Vagina (tissue), 2 donors: ENCODE data around the gene OR51I2. TPM values are rescaled to one million over a fixed set of nuclear protein-coding genes. Genes with fewer than 3 reads are reported as not detected.

ENCODE experiments used
- DNase-seq, 2 donors: peaks; one replicate each; pipeline ENCODE4 v3.0.0-alpha.2; 2017; ENCODE audit errors: extremely low spot score in 2 of 2
- H3K27ac ChIP-seq: fragments of 200-600 bp; sonication (generic); one replicate; pipeline ENCODE4 v1.5.1; 2019
- H3K27me3 ChIP-seq: fragments of 200-600 bp; sonication (generic); one replicate; pipeline ENCODE4 v1.5.1; 2019
- H3K36me3 ChIP-seq, 2 donors: fragments of 200-600 bp; sonication (generic); one replicate each; pipeline ENCODE4 v1.5.1; 2017 to 2019
- H3K4me1 ChIP-seq: fragments of 200-600 bp; sonication (generic); one replicate; pipeline ENCODE4 v1.5.1; 2019
- H3K4me3 ChIP-seq, 2 donors: fragments of 200-600 bp; sonication (generic); 1 replicate in 1 of 2; 2 replicates in 1 of 2; pipeline ENCODE4 v1.5.1; 2016 to 2019
- H3K9me3 ChIP-seq: fragments of 200-600 bp; sonication (generic); one replicate; pipeline ENCODE4 v1.5.1; 2019
- POLR2A ChIP-seq, 2 donors: fragments of 450-650 bp; IDR thresholded peaks; one replicate each; pipeline ENCODE4 v1.6.1; 2017; ENCODE audit warnings: antibody characterized with exemption in 2 of 2, mild to moderate bottlenecking in 2 of 2, moderate library complexity in 2 of 2
- POLR2AphosphoS5 ChIP-seq, 2 donors: sonication (generic); formaldehyde crosslinking; IDR thresholded peaks; one replicate each; pipeline ENCODE4 v1.9.0; 2017; ENCODE audit warnings: antibody characterized with exemption in 2 of 2, mild to moderate bottlenecking in 2 of 2, low read depth in 1 of 2; ENCODE audit not compliant: insufficient read depth in 1 of 2
- intact Hi-C: fragments of 100-400 bp; cut with DNase I; formaldehyde crosslinking; loops from one replicate; pipeline ENCODE4 v1.15.1; 2023
- total RNA-seq: library from RNA; depleted of rRNA; stranded (reverse); fragments of >200 nt; gene quantifications from one replicate; pipeline ENCODE4 v1.2.3, GENCODE V29; 2016
- TF ChIP-seq, protein P1 (sequence below), 3 experiments: fragments of 450-650 bp in 2 of 3; fragments of 200-600 bp in 1 of 3; sonication (generic) in 1 of 3; IDR thresholded peaks; one replicate each; pipeline ENCODE4 v1.5.1; 2017 to 2019; ENCODE audit warnings: antibody characterized with exemption in 3 of 3, mild to moderate bottlenecking in 2 of 3, moderate library complexity in 2 of 3

OR51I2 gene
- total RNA-seq, 1 donor from 2014 or later, result not detected

DNA sequence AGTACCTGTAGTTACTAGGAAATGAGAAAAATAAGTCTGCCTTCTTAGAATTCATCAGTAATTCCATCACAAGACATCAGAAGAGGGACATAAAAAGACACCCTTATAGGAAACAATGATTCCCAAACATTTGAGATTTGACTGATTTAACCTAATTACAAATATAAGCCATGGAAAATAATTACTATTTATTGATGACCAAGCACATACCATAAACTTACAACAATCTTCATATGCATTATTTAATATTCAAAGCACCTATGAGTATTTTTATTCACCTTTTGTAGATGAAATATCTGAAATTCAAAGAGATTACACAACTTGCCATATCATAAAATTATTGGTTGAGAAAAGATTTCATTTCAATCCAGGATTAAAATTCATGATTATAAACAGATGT is 24.8 kb downstream of the OR51I2 start:
- no peaks in the 10 kb centered on the region for H3K4me1 ChIP-seq
- no peak overlapping the region for H3K27ac ChIP-seq
- no peaks in the 10 kb centered on the region for H3K36me3 ChIP-seq
- H3K4me3 ChIP-seq, result no peak overlapping the region
- H3K27me3 ChIP-seq, result no peaks in the 10 kb centered on the region
- TF ChIP-seq, protein P1, sequence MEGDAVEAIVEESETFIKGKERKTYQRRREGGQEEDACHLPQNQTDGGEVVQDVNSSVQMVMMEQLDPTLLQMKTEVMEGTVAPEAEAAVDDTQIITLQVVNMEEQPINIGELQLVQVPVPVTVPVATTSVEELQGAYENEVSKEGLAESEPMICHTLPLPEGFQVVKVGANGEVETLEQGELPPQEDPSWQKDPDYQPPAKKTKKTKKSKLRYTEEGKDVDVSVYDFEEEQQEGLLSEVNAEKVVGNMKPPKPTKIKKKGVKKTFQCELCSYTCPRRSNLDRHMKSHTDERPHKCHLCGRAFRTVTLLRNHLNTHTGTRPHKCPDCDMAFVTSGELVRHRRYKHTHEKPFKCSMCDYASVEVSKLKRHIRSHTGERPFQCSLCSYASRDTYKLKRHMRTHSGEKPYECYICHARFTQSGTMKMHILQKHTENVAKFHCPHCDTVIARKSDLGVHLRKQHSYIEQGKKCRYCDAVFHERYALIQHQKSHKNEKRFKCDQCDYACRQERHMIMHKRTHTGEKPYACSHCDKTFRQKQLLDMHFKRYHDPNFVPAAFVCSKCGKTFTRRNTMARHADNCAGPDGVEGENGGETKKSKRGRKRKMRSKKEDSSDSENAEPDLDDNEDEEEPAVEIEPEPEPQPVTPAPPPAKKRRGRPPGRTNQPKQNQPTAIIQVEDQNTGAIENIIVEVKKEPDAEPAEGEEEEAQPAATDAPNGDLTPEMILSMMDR (IDR thresholded peaks at IDR 0.05), result no peak
- no peak for TF ChIP-seq POLR2AphosphoS5 (IDR thresholded peaks at IDR 0.05; ENCODE audit: insufficient read depth in 1 of 2, low read depth in 1 of 2)
- TF ChIP-seq POLR2A (IDR thresholded peaks at IDR 0.05), result no peak
- intact Hi-C loops, result loop anchor here (10.0 kb wide), 1 partner anchor 331 kb away; the partner anchor contains the start of gene OR52N2
- H3K9me3 ChIP-seq, result no peaks in the 10 kb centered on the region
- no peak for DNase-seq

DNA sequence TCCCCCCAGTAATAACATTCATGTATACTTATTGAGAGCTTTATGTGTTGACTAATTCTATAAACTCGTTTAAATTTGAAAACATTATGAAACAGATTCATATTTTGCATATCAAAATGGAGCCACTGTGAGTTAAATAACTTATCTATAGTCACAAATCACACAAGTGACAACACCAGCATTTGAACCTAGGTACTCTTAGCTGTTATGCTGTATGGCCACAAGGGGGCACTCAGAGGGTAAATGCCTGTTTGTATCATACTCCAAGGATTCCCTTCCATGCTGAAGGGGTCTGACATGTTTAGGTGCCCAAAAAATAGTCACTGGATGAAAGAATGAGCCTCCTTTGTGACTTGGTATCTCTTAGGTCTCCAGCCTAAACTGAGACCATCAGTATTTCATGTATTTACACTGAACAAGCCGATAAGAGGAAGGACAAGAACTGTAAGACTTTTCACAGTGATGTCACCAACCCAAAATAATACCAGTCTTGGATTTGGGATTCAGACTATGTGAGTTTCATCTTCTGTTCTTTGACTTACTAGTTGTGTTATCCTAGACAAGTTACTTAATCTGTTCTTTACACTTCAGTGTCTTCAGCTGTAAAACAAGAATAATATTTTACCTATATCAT is 27.2 kb downstream of the OR51I2 start:
- no peaks in the 10 kb centered on the region for H3K27me3 ChIP-seq
- H3K27ac ChIP-seq, result no peak overlapping the region
- H3K4me3 ChIP-seq, result no peak overlapping the region
- TF ChIP-seq, protein P1 (IDR thresholded peaks at IDR 0.05), result peak in 2 of 3 experiments; percentile 26 to 54
- TF ChIP-seq POLR2AphosphoS5 (IDR thresholded peaks at IDR 0.05; ENCODE audit: insufficient read depth in 1 of 2, low read depth in 1 of 2), result no peak
- TF ChIP-seq POLR2A (IDR thresholded peaks at IDR 0.05), result no peak
- no peaks in the 10 kb centered on the region for H3K9me3 ChIP-seq
- DNase-seq, result no peak
- H3K36me3 ChIP-seq, result no peaks in the 10 kb centered on the region
- no peaks in the 10 kb centered on the region for H3K4me1 ChIP-seq
- intact Hi-C loops, result loop anchor here (10.0 kb wide), 1 partner anchor 328 kb away; the partner anchor contains the start of gene OR52N2

DNA sequence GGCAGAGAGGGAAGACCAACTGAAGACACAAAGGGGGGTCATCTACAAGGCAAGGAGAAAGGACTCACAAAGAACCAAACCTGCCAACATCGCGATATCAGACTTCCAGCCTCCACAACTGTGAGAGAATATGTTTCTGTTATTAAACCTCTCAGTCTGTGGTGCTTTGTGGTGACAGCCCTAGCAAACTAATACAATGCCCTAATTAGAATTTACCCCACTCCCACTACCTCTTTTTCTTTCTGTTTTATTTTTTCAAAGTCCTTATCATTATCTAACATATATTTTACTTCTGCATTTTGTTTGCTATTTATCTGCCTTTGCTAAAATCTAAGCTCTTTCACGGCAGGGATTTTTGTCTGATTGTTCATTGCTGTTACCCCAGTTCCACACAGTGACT is 36.9 kb downstream of the OR51I2 start:
- intact Hi-C loops, result no loop called here

DNA sequence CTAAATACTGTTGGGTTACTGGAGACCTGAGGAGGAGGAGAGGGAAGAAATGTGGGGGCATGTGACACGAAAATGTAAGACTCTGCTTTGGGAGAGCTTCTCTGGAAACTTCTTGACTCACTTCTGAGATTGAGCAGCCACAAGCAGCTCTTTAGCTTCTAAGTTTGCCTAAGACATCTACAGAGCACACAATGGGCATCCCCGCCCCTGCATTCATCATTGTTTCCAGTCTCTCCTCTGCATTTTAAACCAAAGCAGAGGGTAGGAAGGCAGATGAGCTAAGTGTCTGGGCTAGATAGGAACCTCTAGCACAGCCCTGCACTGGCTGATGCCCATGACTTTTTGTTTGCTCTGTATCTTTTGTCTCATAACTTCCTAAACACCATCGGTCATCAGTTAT is 37.3 kb downstream of the OR51I2 start:
- no peaks in the 10 kb centered on the region for H3K36me3 ChIP-seq
- DNase-seq, result no peak
- TF ChIP-seq POLR2AphosphoS5 (IDR thresholded peaks at IDR 0.05; ENCODE audit: insufficient read depth in 1 of 2, low read depth in 1 of 2) (no peak), POLR2A (IDR thresholded peaks at IDR 0.05) (no peak)
- TF ChIP-seq, protein P1 (IDR thresholded peaks at IDR 0.05), result no peak
- intact Hi-C loops, result no loop called here
- no peaks in the 10 kb centered on the region for H3K27me3 ChIP-seq
- H3K9me3 ChIP-seq, result no peaks in the 10 kb centered on the region
- no peaks in the 10 kb centered on the region for H3K4me1 ChIP-seq
- no peak overlapping the region for H3K4me3 ChIP-seq
- H3K27ac ChIP-seq, result no peak overlapping the region

More for the DNA sequence above, 36.9 kb downstream of the OR51I2 start:
- TF ChIP-seq, protein P1 (IDR thresholded peaks at IDR 0.05), result no peak
- TF ChIP-seq POLR2AphosphoS5 (IDR thresholded peaks at IDR 0.05; ENCODE audit: insufficient read depth in 1 of 2, low read depth in 1 of 2) (no peak), POLR2A (IDR thresholded peaks at IDR 0.05) (no peak)
- H3K36me3 ChIP-seq, result no peaks in the 10 kb centered on the region
- H3K27ac ChIP-seq, result no peak overlapping the region
- no peaks in the 10 kb centered on the region for H3K27me3 ChIP-seq
- no peaks in the 10 kb centered on the region for H3K4me1 ChIP-seq
- no peak overlapping the region for H3K4me3 ChIP-seq
- no peaks in the 10 kb centered on the region for H3K9me3 ChIP-seq
- DNase-seq, result no peak

DNA sequence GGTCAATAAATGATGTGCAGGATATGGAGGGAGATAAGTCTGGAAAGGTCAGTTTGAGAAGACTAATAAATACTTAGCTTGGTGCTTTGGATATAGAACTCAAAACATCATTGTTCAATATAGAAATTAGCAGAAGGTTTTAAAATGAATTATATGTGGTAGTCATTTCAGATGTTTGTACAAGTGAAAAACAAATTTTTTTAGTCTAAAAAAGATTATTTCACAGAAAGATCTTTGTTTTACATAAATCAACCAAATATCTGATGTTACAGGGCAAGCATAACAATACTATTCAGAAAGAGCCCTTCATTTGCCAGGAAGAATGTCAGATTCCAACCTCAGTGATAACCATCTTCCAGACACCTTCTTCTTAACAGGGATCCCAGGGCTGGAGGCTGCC is 39.3 kb downstream of the OR51I2 start, which contains the start of gene OR52D1:
TSS of gene OR52D1 (plus strand) at position 301 of the 400 bp plus-strand sequence. CDS start at position 323, 22 bp downstream.
- H3K4me3 ChIP-seq, result no peak within 1 kb of the TSS
- intact Hi-C loops, result no loop called here
- H3K9me3 ChIP-seq, result no peaks in the 10 kb centered on the region

More for the DNA sequence above, 39.3 kb downstream of the OR51I2 start, which contains the start of gene OR52D1:
- no peak for DNase-seq
- TF ChIP-seq POLR2A (IDR thresholded peaks at IDR 0.05), result no peak
- TF ChIP-seq, protein P1 (IDR thresholded peaks at IDR 0.05), result no peak
- no peak for TF ChIP-seq POLR2AphosphoS5 (IDR thresholded peaks at IDR 0.05; ENCODE audit: insufficient read depth in 1 of 2, low read depth in 1 of 2)
- Histone ChIP-seq H3K36me3 (no peaks in the 10 kb centered on the region), H3K27me3 (no peaks in the 10 kb centered on the region), H3K27ac (no peak within 1 kb of the TSS), H3K4me1 (no peaks in the 10 kb centered on the region)
